ENCODE results near the gene AKR1B1. TPM values are rescaled to one million over a fixed set of nuclear protein-coding genes. Genes with fewer than 3 reads are reported as not detected.

AKR1B1 gene
- polyA plus RNA-seq, 1 experiment, result 337 TPM

GRCh38 chr7:134425777-134426176, 33.1 kb downstream of the AKR1B1 start:
- POLR2A ChIA-PET, result no interaction called here
- TF ChIP-seq CTCF (IDR thresholded peaks at IDR 0.05; ENCODE audit: low read depth, low read length), result no peak
- CTCF ChIA-PET, result interaction anchor here (0.9 kb wide), 1 partner anchor 88 kb away, joined by 7 read pairs; no protein-coding TSS in a partner anchor

GRCh38 chr7:134422638-134423037, 36.3 kb downstream of the AKR1B1 start:
- ChIA-PET CTCF (interaction anchor here (1.1 to 1.3 kb wide), 2 partner anchors 10 to 132 kb away, joined by 4 read pairs; no protein-coding TSS in a partner anchor), POLR2A (no interaction called here)

More at GRCh38 chr7:134425777-134426176, 33.1 kb downstream of the AKR1B1 start:
- no peak overlapping the region for H3K4me3 ChIP-seq (ENCODE audit: low read depth, low read length)
- no peaks in the 10 kb centered on the region for H3K9me3 ChIP-seq (ENCODE audit: control insufficient read depth, insufficient read depth, low read length)
- DNase-seq (ENCODE audit: low read depth, low spot score), result no peak
- H3K27me3 ChIP-seq (ENCODE audit: control insufficient read depth, insufficient read depth, low read length), result peaks cover 6% of the 10 kb centered on the region
- H3K27ac ChIP-seq (ENCODE audit: low read depth, low read length), result no peak overlapping the region

GRCh38 chr7:134422008-134422407, 36.9 kb downstream of the AKR1B1 start:
- Histone ChIP-seq H3K9me3 (ENCODE audit: control insufficient read depth, insufficient read depth, low read length) (no peaks in the 10 kb centered on the region), H3K27me3 (ENCODE audit: control insufficient read depth, insufficient read depth, low read length) (peaks cover 14% of the 10 kb centered on the region), H3K4me3 (ENCODE audit: low read depth, low read length) (no peak overlapping the region), H3K27ac (ENCODE audit: low read depth, low read length) (no peak overlapping the region)
- DNase-seq (ENCODE audit: low read depth, low spot score), result no peak
- CTCF ChIA-PET, result interaction anchor here (1.0 to 2.3 kb wide), 8 partner anchors 8 to 988 kb away, joined by 3 to 27 read pairs (median 6); no protein-coding TSS in a partner anchor
- POLR2A ChIA-PET, result no interaction called here
- no peak for TF ChIP-seq CTCF (IDR thresholded peaks at IDR 0.05; ENCODE audit: low read depth, low read length)

More at GRCh38 chr7:134422638-134423037, 36.3 kb downstream of the AKR1B1 start:
- Histone ChIP-seq H3K27me3 (ENCODE audit: control insufficient read depth, insufficient read depth, low read length) (peaks cover 14% of the 10 kb centered on the region), H3K4me3 (ENCODE audit: low read depth, low read length) (no peak overlapping the region), H3K27ac (ENCODE audit: low read depth, low read length) (no peak overlapping the region), H3K9me3 (ENCODE audit: control insufficient read depth, insufficient read depth, low read length) (no peaks in the 10 kb centered on the region)
- TF ChIP-seq CTCF (IDR thresholded peaks at IDR 0.05; ENCODE audit: low read depth, low read length), result no peak
- DNase-seq (ENCODE audit: low read depth, low spot score), result no peak

- peak; percentile 65 for TF ChIP-seq CTCF (IDR thresholded peaks at IDR 0.05; ENCODE audit: low read depth, low read length)
- ChIA-PET POLR2A (interaction anchor here (0.6 kb wide), 2 partner anchors 79 to 393 kb away, joined by 3 to 12 read pairs; no protein-coding TSS in a partner anchor), CTCF (interaction anchor here (0.6 to 2.3 kb wide), 29 partner anchors 8 to 1840 kb away, joined by 3 to 27 read pairs (median 4); partner anchors contain the start of gene LRGUK)
- Histone ChIP-seq H3K4me3 (ENCODE audit: low read depth, low read length) (no peak overlapping the region), H3K27ac (ENCODE audit: low read depth, low read length) (no peak overlapping the region), H3K27me3 (ENCODE audit: control insufficient read depth, insufficient read depth, low read length) (peaks cover 14% of the 10 kb centered on the region), H3K9me3 (ENCODE audit: control insufficient read depth, insufficient read depth, low read length) (no peaks in the 10 kb centered on the region)
- peak; percentile 7 for DNase-seq (ENCODE audit: low read depth, low spot score)
These were observed 38.3 kb downstream of the AKR1B1 start for GRCh38 chr7:134420424-134421125.

GRCh38 chr7:134419875-134420274, 39.0 kb downstream of the AKR1B1 start:
- no peaks in the 10 kb centered on the region for H3K9me3 ChIP-seq (ENCODE audit: control insufficient read depth, insufficient read depth, low read length)
- no peak for TF ChIP-seq CTCF (IDR thresholded peaks at IDR 0.05; ENCODE audit: low read depth, low read length)
- DNase-seq (ENCODE audit: low read depth, low spot score), result no peak
- no peak overlapping the region for H3K4me3 ChIP-seq (ENCODE audit: low read depth, low read length)
- CTCF ChIA-PET, result interaction anchor here (0.6 to 2.3 kb wide), 21 partner anchors 9 to 1839 kb away, joined by 3 to 27 read pairs (median 4); partner anchors contain the start of gene LRGUK
- H3K27me3 ChIP-seq (ENCODE audit: control insufficient read depth, insufficient read depth, low read length), result peaks cover 14% of the 10 kb centered on the region
- POLR2A ChIA-PET, result interaction anchor here (0.6 kb wide), 2 partner anchors 80 to 393 kb away, joined by 3 to 12 read pairs; no protein-coding TSS in a partner anchor
- no peak overlapping the region for H3K27ac ChIP-seq (ENCODE audit: low read depth, low read length)

All from AG04450 (cell line).